CD4-positive, alpha-beta T cell treated with Interleukin-15 for 1 hour (primary cell): Measurements from ENCODE around the gene FAM193A.
A peak's percentile ranks its signal among the peaks of the same experiment; 100 is the strongest.
"Not testable (repeated sequence)": the region's sequence is repeated elsewhere in the genome, so short reads cannot be mapped to it uniquely, and the experiment has no call there.

Source experiments
- DNase-seq: peaks from one replicate; pipeline ENCODE4 v3.0.0-alpha.2; 2020

Gene FAM193A

GRCh38 chr4:2754848-2755819 lies 218.7 kb downstream of the FAM193A start:
- no peak for DNase-seq

DNA sequence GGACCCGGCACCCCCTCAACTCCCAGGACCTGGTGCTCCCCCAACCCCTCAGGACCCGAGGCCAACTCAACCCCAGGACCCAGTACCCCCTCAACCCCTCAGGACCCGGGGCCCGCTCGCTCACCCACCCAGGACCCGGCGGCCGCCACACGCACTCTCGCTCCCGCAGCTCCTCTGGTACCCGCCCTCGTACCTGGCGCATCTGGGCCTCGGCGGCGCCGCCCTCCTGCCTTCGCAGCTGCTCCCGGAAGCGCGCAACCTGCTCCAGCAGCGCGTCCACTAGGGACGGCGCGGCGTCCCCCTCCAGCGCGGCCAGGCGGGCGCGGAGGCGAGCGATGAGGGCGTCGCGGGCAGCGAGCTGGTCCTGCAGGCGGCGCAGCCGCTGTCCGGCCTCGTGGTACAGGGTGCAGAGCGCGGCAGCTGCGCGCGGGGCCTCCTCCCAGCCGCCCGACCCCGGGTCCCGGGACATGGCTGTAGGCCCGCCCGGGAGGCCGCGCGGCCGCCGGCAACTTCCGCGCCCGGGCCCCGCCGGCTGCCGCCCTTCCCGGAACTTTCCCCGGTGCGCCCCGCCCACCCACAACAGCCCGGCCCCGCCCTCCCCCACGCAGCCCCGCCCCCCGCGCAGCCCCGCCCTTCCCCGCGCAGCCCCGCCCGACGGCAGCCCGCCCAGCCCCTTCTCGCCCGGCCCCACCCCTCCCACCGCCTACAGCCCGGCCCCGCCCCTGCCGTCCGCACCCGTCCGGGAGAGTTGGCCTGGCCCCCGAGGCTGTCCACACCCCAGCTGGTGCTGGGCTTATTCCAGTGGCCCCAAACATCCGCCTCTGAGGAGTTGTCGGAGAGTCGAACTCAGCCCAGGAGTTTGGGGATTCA lies 219.6 kb downstream of the FAM193A start, which contains the start of gene TNIP2:
TNIP2 (minus strand) TSS at position 516 of the 870 bp plus-strand sequence; CDS start at position 469, 47 bp downstream.
- DNase-seq = peak; percentile 80

DNA sequence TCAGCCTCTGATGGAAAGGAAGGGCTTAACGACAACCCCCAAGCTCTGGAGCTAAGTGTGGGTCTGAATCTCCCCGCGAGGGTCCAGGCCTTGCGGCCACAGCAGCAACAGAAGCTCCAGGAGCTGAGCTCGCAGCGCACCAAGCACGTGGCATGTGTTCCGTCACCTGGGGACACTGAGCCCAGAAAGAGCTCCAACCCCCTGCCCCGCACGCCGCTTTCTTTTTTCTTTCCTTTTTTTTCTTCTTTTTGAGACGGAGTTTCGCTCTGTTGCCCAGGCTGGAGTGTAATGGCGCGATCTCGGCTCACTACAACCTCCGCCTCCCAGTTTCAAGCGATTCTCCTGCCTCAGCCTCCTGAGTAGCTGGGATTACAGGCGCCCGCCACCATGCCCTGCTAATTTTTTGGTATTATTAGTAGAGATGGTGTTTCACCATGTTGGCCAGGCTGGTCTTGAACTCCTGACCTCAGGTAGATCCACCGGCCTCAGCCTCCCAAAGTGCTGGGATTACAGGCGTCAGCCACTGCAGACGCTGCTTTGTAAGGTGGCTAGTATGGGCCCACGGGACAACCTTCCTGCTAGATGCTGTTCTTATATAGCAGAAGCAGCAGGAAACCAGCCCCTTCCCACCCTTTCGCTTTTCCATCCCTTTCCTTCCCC lies 220.4 kb downstream of the FAM193A start:
- DNase-seq = no peak

DNA sequence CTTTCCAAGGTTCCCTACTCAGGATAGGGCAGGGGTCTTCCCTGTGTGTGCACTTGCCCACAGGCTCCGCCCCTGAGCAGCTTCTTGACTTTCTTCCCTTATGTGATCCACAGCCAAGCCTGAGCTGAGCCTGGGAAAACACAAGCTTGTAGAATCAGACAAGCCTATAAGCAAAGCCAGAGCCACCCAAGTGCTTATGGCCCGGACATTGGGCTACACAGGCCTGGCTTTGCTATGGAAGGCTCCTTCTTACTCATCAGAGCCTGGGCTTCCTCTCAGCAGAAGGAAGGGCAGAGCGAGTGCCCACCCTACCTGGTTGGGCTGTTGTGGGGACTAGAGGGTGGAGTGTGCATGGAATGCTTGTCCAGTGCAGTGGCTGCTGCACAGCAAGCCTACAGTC lies 221.0 kb downstream of the FAM193A start:
- DNase-seq = no peak

DNA sequence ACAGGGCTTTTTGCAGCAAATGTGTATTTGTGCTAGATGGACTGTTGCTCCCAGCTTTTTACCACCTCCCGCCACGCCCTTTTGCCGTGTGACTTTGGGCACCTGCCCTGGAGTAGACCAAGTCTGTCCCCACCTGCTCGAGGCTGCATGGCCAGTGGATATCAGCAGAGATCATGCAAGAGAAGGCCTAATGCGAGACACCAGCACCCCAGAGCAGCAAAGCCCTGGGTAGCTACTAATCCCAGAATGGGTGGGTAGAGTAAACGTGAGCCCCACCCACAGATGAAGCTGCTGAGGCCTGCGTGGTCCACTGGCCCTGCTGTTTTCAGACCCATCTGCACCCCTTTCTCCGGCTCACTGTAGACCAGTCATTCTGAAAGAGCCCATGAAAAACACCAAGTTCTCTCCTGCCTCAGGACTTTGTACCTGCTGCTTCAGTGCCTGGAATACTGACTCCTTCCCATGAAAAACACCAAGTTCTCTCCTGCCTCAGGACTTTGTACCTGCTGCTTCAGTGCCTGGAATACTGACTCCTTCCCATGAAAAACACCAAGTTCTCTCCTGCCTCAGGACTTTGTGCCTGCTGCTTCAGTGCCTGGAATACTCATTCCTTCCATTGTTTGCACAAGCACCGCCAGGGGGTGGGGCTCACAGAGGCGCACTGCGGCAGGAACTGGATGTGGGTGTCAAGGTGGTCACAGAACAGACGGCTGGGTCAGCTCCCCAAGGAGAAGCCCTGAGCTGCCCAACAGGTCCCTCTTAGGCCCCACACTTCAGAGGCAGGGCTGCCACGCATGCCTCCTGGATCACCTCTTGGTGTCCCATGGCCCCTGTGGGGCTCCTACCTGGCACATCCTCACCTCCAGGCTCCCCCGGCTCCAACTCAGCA lies 224.8 kb downstream of the FAM193A start:
- DNase-seq = no peak

GRCh38 chr4:2762048-2762447 lies 225.6 kb downstream of the FAM193A start:
- DNase-seq = no peak

GRCh38 chr4:2762486-2763370 lies 226.3 kb downstream of the FAM193A start:
- DNase-seq = not testable (repeated sequence)

DNA sequence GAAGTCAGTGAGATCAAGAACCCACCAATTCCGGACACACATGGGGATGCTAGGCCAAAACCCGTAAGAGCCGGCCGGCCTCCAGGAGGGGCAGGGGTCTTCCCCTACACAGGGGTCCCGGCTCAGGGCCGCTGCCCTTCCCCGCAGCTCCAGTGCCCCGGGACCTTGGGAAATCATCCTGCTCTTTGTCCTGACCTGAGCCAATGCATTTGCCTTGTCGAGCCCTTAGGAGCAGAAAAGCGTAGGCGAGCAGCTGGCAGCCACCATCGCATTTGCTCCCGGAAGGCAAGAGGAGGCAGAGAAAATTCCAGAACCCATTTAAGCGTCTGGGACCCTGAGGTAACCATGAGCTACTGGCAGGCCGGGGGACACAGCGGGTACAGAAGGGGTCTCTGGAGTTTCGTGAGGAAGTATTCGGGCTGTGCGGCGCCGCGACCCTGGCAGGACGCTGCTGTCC lies 227.1 kb downstream of the FAM193A start:
- no peak for DNase-seq

DNA sequence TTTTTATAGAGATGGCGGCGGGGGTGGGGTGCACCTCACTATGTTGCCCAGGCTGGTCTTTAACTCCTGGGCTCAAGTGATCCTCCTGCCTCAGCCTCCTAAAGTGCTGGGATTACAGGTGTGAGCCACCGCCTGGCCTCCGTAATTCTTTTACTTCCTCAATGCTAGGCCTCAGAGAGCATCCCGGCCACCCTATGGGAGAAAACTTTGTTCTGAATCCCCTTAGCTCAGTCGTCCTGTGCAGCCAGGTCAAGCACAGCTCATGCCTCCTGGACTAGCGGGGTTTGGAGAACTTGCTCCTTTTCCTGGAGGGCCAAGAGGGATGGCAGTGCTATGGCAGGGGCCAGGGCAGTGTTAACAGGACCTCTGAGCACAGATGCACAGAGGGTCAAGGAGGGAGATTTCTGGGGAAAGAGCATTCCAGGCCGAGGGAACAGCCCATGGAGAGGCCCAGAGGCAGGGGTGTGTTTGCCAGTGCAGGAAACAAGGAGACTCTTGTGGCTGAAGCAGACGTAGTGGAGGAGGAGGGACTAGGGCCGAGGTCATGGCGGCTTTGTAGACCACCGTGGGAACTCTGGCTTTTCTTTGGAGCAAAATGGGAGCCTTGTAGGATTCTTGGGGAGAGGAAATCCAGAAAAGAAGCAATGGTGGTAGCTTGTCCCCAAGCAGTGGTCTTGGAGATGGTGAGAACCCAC lies 229.5 kb downstream of the FAM193A start:
- DNase-seq = no peak

- no peak for DNase-seq
Observed at GRCh38 chr4:2767046-2767704, 230.7 kb downstream of the FAM193A start.

DNA sequence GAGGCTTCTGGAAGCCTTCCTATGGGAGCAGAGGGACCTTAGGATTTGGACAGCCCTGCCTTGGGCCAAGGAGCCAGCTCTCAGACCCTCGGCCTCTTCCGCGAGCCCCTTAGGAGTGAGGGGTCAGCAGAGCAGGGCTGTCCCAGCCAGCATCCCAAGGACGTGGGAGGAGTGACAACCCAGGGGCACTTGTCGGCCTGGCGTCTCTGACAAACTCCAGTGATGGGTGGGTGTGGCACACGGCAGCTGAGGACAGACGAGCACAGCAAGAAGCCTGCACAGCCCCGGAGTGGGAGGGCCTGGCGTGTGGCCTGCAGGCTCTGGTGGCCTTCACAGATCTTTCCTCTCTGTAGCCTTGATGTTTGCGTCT lies 231.2 kb downstream of the FAM193A start:
- DNase-seq = no peak

DNA sequence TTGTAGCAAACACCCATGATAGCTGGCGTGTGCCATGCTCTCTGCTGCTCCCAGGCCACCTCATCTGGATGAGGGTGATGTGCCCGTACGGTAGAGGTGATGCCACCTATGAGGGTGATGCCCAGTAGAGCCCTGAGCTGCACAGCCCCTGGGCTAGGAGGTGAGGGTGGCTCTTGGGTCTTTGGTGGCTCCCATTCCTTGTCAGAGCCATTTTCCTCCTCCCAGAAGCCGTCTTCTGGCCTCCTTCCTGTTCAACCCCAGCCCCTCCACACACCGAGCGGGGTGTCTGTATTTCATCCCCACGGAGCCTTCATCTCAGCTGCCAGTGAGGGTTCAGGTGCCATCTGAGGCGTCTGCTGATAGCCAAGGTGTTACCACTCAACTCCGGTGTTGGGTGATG lies 231.7 kb downstream of the FAM193A start:
- no peak for DNase-seq

GRCh38 chr4:2768921-2769336 lies 232.5 kb downstream of the FAM193A start:
- DNase-seq = no peak

DNA sequence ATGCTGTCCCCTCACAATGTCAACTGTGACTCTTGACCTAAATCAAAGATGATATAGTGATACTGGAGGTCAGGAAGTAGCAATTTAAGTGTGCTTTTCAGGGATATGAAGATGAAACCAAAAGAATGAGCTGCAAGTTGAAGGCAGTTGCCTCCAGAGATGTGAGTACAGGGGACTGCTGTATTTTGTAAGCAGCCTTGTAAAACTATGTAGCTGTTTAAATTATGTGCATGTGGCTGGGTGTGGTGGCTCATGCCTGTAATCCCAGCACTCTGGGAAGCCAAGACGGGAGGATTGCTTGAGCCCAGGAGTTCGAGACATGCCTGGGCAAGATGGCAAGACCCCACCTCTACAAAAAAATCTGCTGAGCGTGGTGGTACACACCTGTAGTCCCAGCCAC lies 234.8 kb downstream of the FAM193A start:
- no peak for DNase-seq

DNA sequence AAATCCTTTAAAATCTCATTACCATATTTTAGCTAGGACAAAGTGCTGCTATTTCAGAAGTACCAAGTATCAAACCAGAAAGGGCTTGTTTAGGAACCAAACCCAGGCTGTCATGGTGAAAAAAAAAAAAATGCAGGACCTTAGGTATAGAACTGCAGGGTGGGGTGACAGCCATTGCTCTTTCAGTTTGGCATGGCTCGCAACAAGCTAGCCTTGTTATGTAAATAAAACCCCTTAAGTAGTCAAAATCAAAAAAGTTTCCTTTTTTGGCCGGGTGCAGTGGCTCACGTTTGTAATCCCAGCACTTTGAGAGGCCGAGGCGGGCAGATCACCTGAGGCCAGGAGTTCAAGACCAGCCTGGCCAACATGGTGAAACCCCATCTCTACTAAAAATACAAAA lies 244.2 kb downstream of the FAM193A start:
- not testable (repeated sequence) for DNase-seq

DNA sequence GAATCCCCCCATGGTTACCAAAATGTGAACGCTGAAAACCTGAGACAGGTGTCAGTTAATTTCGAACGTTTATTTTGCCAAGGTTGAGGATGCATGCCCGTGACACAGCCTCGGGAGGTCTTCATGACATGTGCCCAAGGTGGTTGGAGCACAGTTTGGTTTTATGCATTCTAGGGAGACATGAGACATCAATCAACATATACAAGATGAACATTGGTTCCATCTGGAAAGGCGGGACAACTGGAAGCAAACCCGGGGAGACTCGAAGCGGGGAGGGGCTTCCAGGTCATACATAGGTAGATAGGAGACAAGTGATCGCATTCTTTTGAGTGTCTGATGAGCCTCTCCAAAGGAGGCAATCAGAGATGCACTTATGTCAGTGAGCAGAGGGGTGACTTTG lies 245.5 kb downstream of the FAM193A start:
- no peak for DNase-seq
